K562 (cell line): ENCODE data around the gene PNPLA7. TPM values are rescaled to one million over a fixed set of nuclear protein-coding genes. Genes with fewer than 3 reads are reported as not detected.

Source experiments
- CBX1 ChIP-seq: sonication (generic); IDR thresholded peaks from 2 replicates; pipeline ENCODE4 v1.6.1; 2016; ENCODE audit warnings: antibody characterized with exemption, low read depth, mild to moderate bottlenecking
- CREB1 ChIP-seq, 2 experiments: sonication (generic) in 1 of 2; formaldehyde crosslinking in 1 of 2; IDR thresholded peaks; 2 replicates each; pipeline versions ENCODE4 v1.6.1 to v1.8.0; 2012 to 2022; ENCODE audit warnings: inconsistent platforms in 1 of 2, mild to moderate bottlenecking in 1 of 2, missing genetic modification reagents in 1 of 2, moderate library complexity in 1 of 2
- CTCFL ChIP-seq: IDR thresholded peaks from 2 replicates; pipeline ENCODE4 v1.6.1; 2011; ENCODE audit warnings: borderline replicate concordance, low read depth, mild to moderate bottlenecking, moderate library complexity, low read length; ENCODE audit not compliant: insufficient read depth, poor library complexity, severe bottlenecking
- FOSL1 ChIP-seq: fragments of 200-800 bp; sonication (Bioruptor generic); conservative IDR thresholded peaks from 2 replicates; pipeline ENCODE4 v1.6.1; 2016; ENCODE audit warnings: missing genetic modification characterization, missing compliant biosample characterization
- GTF2F1 ChIP-seq: IDR thresholded peaks from 2 replicates; pipeline ENCODE4 v1.6.1; 2011; ENCODE audit warnings: low read depth, low read length, improper control_type of control experiment
- MAX ChIP-seq: sonication (generic); formaldehyde crosslinking; IDR thresholded peaks from 2 replicates; pipeline ENCODE4 v1.9.0; 2022; ENCODE audit warnings: mild to moderate bottlenecking, missing genetic modification reagents
- MEIS2 ChIP-seq: fragments of 450-650 bp; IDR thresholded peaks from 2 replicates; pipeline ENCODE4 v1.6.1; 2014; ENCODE audit warnings: mild to moderate bottlenecking; ENCODE audit not compliant: partially characterized antibody
- MNT ChIP-seq, 2 experiments: fragments of 450-650 bp; conservative IDR thresholded peaks; 2 replicates each; pipeline ENCODE4 v1.6.1; 2017; ENCODE audit warnings: mild to moderate bottlenecking in 2 of 2, moderate library complexity in 2 of 2
- NEUROD1 ChIP-seq: fragments of 150-350 bp; IDR thresholded peaks from 2 replicates; pipeline ENCODE4 v1.6.1; 2014; ENCODE audit warnings: borderline replicate concordance, low read length, low read depth; ENCODE audit not compliant: partially characterized antibody
- POLR2A ChIP-seq: fragments of 450-650 bp; conservative IDR thresholded peaks from 2 replicates; pipeline ENCODE4 v1.6.1; 2016
- RBM15 ChIP-seq: fragments of 200-400 bp; formaldehyde crosslinking; IDR thresholded peaks from 2 replicates; pipeline ENCODE4 v1.6.1; 2018; ENCODE audit warnings: mild to moderate bottlenecking, low read length, moderate library complexity; ENCODE audit not compliant: insufficient read depth
- SLC30A9 ChIP-seq: fragments of 250-450 bp; sonication (Bioruptor Pico); IDR thresholded peaks from 2 replicates; pipeline ENCODE4 v1.8.0; 2022; ENCODE audit warnings: mild to moderate bottlenecking, moderate library complexity
- STAG1 ChIP-seq: sonication (generic); formaldehyde crosslinking; IDR thresholded peaks from 2 replicates; pipeline ENCODE4 v1.5.0; 2020; ENCODE audit warnings: missing genetic modification reagents, borderline replicate concordance
- THAP12 ChIP-seq: fragments of 250-450 bp; sonication (Bioruptor Pico); IDR thresholded peaks from 2 replicates; pipeline ENCODE4 v1.9.0; 2021; ENCODE audit warnings: mild to moderate bottlenecking, inconsistent platforms
- ZBTB7A ChIP-seq: IDR thresholded peaks from 2 replicates; pipeline ENCODE4 v1.6.1; 2011; ENCODE audit warnings: low read depth, mild to moderate bottlenecking, low read length, moderate library complexity, borderline replicate concordance; ENCODE audit not compliant: control insufficient read depth
- polyA plus RNA-seq, 8 experiments: library from polyadenylated mRNA; depleted of rRNA in 4 of 8; stranded (reverse) in 5 of 8; unstranded in 3 of 8; fragments of >200 nt; fragmentation: Nextera tagmentation in 2 of 8; fragmentation: Illumina TruSeq in 1 of 8; extraction: Ambion mirVana in 2 of 8; extraction: Trizol in 1 of 8; gene quantifications; 2 replicates each; pipeline versions ENCODE4 v1.2.1 to v1.2.3, GENCODE V29; 2011 to 2014; ENCODE audit warnings: inconsistent platforms in 1 of 8, missing spikeins in 1 of 8
- total RNA-seq, 7 experiments: library from RNA; depleted of rRNA in 6 of 7; stranded (reverse); fragments of >200 nt in 6 of 7; fragmentation: Illumina TruSeq in 2 of 7; extraction: Trizol in 2 of 7; gene quantifications; 2 replicates each; pipeline versions ENCODE4 v1.2.1 to v1.2.3, GENCODE V29; 2011 to 2021; ENCODE audit warnings: low replicate concordance in 1 of 7
- TF ChIP-seq, protein P1 (sequence below): fragments of 450-650 bp; IDR thresholded peaks from 2 replicates; pipeline ENCODE4 v1.6.1; 2016

The PNPLA7 gene
- total and polyA plus RNA-seq, 9 of the 15 experiments (the other 6 are each of a cell fraction or from before 2014, with no cell fraction given) = 0.01 to 0.85 (median 0.19) TPM; not detected in 1

GRCh38 chr9:137551264-137552021 lies 1.2 kb upstream of the PNPLA7 start, which contains the start of gene MRPL41 (continued):
- peak; percentile 87 for TF ChIP-seq CTCFL
- TF ChIP-seq MAX = peak; percentile 39
- peak; percentile 89 for TF ChIP-seq ZBTB7A
- no peak for TF ChIP-seq SLC30A9 (CRISPR knock-in tag)
- TF ChIP-seq THAP12 = peak; percentile 84; the same call in 1 of the 2 replicates
- TF ChIP-seq CREB1 (IDR thresholded peaks at IDR 0.05) = 0 out of 2 replicates have a peak, but pooled peaks have one; percentile 16
- TF ChIP-seq CREB1 (CRISPR knock-in tag; IDR thresholded peaks at IDR 0.05) = peak; percentile 44; the same call in 1 of the 2 replicates
- TF ChIP-seq, protein P1, sequence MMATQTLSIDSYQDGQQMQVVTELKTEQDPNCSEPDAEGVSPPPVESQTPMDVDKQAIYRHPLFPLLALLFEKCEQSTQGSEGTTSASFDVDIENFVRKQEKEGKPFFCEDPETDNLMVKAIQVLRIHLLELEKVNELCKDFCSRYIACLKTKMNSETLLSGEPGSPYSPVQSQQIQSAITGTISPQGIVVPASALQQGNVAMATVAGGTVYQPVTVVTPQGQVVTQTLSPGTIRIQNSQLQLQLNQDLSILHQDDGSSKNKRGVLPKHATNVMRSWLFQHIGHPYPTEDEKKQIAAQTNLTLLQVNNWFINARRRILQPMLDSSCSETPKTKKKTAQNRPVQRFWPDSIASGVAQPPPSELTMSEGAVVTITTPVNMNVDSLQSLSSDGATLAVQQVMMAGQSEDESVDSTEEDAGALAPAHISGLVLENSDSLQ = peak; percentile 80
- no peak for TF ChIP-seq RBM15
- TF ChIP-seq CBX1 = peak; percentile 78; the same call in 1 of the 2 replicates
- TF ChIP-seq POLR2A = peak; percentile 81
- TF ChIP-seq FOSL1 = 0 out of 2 replicates have a peak, but pooled peaks have one; percentile 14
- no peak for TF ChIP-seq GTF2F1
- peak; percentile 67 for TF ChIP-seq MEIS2
- peak in 1 of 2 experiments; percentile 66; a peak in 3 of 4 replicates for TF ChIP-seq MNT (conservative IDR thresholded peaks at IDR 0.05)
- TF ChIP-seq STAG1 (CRISPR knock-in tag) = peak; percentile 28; the same call in 1 of the 2 replicates
- TF ChIP-seq NEUROD1 = peak; percentile 65
